HG03108 (cell line): Measurements from ENCODE around the gene VAV2.

Source experiments
- ATAC-seq: cut with Tn5 transposase; IDR thresholded peaks from one replicate; pipeline ENCODE4 v1.9.1; 2021; ENCODE audit warnings: moderate library complexity; ENCODE audit not compliant: unreplicated experiment

VAV2 gene

DNA sequence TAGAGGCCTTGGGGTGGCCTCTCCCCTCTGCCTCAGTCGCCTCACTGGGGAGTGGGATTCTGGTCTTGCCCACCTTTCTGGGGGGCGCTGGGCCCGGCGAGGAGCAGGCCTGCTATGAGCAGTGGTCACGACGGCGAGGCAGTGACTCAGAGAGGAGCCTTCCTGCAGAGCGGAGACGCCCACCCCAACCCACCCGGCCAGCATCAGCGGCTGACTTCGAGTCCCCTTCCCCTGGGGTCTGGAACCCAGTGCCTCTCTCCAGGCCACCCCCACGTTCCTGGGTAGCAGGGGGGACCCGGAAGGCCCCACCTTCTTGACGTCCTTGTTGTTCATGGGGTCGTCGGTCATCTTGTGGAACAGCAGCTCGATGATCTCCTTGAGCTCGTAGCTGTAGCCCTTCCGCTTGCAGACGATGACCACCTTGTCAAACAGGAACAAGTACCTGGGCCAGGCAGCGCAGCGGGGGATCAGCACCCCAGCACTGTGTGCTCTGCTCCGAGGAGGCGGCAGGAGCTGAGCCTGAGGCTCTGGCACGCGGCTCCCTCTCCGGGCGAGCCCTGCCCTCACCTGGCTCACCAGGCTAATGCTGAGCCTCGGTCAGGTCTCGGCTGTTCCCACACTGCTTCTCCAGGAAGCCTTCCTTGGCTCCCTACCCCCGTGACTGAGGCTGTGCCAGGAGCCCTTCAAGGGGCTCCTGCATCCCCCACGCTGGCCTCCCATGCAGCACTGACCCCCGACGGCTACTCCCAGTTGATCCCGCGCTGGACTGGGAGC is 203.9 kb downstream of the VAV2 start:
- ATAC-seq = no peak

DNA sequence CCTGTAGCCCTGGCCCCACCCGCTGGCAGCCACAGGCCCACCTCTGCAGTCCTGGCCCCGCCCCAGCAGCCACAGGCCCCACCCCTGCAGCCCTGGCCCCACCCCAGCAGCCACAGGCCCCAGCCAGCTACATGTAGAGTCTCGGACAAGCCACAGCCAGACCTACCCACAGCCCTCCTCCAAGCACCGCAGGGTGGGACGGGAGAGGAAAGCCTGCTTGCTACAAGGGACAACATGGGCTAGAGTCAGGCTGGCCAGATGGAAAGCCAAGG is 204.4 kb downstream of the VAV2 start:
- no peak for ATAC-seq

DNA sequence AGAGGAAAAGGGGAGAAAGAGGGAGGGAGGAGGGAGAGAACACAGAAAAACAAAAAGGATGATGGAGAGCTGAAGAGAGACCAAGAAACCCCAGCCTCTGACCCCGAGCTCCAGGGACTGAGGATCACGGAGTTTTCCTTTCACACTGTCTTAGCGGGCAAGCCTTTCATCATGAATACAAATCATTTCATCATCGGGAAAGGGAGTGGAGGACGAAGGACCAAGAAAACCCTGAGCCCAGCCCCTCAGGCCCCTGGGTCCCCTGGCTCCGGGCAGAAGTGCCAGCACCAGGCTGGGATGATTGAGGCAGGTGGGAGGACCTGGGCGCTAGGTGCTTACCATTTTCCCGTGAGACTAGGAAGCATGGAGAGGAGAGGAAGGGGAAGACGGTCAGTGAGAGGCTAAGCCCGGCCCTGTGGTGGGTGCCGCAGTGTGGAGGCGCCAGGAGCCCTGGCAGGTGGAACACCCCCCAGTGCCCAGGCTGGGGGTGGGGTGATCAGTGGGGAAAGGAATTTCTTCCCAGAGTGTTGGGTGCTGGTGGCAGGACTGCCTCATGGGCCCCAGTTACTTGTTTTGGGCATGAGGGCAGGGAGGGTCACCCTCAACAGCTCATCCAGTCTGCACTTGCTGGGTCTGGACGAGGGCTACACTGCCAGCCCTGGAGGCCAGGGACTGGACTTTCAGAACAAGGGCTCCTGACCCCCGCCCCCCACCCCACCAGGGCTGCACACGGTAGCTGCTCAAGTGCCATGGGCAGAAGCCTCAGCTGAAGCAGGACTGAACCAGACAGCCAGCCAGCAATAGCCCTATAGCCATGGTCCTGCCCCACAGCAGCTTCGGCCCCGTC is 205.0 kb downstream of the VAV2 start:
- ATAC-seq = no peak

DNA sequence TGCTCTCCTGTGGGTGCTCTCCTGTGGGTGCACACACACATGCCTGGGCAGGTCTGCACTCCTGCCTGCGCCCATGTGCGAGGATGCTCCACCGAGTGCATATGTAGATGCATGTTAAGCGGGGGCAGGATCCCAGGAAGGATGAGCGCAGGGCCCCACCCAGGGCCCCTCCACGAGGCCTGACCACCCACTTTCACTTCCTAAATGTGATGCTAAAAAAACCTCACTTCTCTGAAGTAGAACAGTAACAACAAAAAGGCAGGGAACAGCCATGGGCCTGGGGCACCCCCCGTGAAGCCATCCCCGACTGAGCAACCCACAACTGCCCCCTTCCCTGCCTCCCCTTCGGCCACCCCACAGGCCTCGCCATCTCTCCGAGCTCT is 205.8 kb downstream of the VAV2 start:
- peak; percentile 46 for ATAC-seq

DNA sequence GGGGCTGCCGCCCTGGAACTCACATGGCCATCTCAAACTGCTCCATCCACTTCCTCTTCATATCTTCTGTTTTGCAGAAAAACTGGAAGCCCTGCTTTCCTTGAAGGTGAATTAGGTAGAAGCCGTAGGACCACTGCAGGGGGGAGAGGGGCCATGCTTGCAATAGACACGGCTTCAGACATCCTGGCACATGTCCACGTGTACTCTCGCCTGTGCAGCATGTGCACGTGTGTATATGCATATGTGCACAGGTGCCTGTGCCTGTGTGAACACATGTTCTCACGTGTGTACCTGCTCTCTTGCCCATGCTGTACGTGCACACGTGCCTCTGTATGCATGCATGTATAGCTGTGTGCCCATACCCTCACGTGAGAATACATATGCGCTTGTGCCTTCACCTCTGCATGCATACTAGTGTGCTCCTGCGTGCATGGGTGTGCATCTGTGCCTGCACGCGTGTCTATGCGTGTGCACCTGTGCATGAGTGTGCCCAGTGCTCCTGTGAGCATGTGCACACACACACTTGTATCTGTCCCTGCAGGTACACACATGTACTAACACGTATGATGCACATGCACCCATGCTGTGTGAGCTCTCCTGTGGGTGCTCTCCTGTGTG is 206.3 kb downstream of the VAV2 start:
- ATAC-seq = no peak

DNA sequence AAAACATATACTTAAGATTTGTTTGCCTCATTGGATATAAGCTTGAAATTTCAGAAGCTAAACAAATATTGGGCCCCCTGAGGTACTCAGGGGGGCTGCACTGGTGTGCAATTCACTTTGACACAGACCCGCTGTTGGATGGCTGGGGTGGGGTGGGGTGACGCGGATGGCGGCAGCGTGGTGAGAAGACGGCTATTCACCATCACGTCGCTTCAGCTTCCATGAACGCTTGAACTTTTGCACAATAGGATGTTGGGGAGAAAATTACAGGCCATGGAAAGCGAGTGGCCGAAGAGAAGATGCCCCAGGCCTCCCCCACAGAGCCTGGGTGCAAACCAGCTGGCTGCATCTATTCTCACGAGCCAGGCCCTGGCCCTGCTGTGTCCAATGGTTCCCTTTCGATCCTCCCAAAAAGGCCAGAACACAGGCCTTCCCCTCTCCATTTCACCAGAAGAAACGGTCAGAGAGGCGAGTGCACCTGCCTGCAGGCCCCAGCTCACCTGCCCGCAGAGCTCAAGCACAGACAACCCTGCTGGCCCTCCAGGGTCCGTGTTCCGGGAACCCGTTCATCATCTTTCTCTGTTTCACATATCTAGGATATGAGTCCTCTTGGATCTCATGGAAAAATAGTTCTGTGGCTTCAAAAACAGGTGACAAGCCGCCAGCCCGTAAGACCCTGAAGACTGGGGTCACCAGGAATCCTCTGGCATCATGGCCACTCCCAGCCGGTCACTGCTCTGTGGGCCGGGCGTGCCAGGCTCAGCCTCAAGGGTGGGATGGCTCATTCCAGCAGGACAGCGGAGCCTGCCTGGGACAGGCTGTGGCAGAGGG is 207.2 kb downstream of the VAV2 start:
- no peak for ATAC-seq

DNA sequence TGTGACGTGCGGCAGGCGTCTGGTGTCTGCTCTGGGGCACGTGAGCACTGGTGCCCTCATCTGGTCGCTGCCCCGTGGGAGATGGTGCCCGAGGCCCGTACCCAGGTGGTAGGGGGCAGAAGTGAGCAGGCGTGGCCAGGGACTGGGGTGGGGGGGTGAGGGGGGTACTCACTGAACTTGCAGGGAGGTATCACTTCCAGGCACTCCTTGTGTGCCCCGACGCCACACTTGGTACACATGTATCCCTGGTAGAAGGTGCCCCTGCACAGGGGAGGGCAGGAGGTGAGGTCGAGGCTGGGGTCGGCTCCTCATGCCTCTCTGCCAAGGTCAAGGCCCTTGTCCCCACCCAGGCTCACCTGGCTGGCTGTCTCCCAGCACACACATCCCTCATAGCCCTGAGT is 208.8 kb downstream of the VAV2 start:
- no peak for ATAC-seq

DNA sequence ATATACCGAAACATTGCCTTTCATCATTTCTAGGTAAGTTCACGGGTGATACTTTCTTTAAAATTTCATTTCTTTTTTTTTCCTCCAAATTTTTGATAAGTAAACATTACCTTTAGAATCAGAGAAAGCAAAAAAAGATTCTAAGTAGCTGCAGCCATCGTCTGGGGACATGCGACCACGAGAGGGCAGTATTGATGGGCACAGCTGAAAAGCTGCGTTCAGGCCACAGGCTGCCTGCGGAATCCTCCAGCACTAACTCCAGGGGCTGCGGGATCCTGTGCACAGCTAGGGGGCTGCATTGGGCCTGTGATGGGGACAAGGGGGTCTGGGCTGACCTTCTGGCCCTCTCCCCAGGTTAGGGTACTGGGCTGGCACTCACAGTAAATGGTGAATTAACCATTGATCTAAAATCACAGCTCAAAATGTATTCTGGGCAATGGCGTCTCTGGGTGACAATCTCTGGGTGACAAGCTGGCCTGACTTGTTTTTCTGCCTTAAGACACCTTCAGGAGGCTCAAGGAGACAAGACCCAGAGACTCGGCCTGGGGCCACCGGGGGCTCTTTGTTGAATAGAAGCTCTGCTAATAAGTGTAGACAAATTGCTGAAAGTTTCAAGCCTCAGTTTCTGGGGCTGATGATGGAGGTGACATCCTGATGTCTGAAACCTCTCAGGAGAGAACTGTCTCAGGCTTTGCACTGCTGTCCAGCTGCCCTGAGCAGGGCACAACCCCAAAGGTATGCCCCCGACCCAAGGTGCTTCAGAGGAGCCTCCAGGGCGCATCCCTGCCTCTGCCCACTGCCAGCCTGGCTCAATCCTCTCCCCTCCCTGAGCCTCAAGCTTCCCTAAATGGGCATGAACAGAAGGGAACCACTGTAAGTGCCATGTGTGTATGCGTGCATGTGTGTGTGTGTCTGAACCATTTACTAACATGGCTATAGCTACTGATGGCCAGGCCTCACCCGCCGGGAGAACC is 209.7 kb downstream of the VAV2 start:
- ATAC-seq = no peak

DNA sequence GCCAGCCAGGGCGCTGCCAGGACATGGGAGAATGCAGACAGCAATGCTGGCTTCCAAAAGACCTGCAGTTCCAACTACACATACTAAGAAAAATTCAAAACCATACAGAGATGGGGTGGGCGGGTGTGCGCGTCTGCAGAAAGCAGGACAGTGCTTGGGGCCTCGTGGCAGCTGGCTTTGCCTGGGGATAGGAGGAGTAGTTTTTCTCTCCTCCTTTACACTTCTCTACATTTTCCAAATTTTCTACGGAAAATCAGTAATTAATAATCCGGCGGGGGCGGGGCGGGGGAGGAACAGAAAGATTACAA is 210.3 kb downstream of the VAV2 start:
- ATAC-seq = no peak

DNA sequence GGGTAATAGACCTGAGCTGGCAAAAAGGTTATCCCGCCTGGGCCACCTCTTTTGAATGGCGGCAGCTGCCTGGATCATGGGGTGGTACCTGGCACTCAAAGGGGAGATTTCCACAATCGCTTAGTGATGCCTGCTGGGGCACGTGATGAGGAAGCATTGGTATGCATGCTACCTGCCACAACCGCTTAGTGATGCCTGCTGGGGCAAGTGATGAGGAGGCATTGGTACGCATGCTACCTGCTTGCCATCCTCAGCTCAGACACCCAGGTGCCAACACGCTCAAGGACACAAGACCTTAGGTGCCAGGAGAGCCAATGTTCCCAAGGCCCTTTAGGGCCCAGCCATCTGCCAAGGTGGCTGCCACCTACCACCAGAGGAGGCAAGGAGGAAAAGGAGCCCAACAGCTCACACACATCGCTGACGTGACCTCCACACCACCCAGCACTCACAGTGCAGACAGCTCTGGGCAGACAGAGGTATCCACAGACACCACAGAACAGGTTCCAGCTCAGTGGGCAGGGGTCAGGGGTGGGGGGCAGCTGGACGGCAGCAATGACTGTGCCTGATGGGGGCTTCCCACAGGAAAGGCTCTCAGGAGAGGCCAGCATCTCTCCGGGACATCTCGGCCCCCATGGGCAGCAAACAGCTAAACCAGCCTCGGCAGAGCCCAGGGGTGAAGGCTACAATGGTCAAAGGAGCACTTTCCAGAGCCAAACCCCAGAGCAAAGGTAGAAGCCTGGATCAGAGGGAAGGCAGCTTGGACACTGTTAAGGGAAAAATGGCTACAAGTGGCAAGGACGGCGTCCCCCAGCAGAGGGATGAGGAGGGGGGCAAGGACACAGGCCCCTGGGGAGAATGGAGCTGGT is 210.9 kb downstream of the VAV2 start:
- ATAC-seq = no peak

DNA sequence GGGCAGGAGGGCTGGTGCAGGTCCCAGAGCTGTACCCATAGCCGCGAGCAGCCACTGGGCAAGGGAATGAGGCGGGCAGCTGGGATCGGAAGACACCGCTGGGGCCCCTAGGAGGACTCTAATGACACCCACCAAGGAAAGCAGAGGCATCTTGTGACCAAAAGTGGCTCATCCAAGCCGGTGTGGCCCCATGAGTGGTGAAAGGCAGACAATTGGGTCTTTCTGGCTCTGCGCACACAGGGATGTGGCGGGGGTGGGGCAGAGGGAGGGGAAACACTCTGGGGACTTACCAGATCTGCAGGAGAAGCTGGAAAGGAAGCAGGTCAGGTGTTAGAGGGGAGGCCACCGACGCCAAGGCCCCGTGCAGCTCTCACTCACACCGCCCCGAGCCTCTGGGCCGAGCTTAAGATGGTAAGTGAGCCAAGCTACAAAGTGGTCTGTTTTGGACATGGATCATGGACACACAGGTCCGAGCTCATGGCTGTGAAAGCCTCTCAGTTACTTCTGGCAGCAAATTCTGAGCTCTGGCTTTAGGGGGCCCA is 211.6 kb downstream of the VAV2 start:
- no peak for ATAC-seq

DNA sequence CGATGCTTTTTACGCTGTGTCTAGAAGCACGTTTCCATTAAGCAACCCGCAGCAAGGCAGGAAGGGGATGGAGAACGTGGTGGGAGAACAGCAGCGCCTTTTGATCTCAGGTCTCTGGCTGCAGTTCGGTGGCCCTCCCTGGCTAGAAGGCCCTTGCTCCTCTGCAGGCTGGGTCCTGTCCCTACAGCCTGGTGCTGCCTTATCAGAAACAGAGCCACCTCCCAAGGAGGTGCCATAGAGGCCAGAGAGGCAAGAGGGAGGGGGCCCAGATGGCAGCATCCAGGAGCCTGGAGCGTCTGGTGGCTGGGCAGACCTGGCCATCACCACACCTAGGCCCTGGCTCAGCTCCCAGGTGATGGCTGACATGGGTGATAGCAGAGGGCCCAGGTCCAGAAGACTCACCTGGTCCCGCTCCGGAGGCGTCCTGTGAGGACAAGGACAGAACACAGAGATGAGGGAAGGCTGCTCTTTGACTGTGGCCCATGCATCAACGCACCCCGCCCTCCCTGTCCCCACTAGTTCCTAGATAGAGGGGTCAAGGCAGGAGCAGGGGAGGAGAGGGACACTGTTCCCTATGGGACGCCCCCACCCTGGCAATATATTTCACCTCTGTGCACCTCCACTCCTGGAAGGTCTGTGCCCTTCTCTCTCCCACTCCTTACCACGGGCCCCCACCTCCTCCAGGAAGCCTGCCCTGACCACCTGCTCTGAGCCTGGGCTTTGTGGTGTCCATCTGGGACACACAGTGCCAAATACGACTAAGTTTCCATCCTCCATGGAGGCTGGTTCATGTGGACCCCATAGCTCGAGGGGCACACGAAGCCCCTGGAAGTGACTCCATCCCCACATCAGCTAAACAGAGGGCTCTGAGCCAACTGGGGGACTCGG is 212.4 kb downstream of the VAV2 start:
- ATAC-seq = no peak

DNA sequence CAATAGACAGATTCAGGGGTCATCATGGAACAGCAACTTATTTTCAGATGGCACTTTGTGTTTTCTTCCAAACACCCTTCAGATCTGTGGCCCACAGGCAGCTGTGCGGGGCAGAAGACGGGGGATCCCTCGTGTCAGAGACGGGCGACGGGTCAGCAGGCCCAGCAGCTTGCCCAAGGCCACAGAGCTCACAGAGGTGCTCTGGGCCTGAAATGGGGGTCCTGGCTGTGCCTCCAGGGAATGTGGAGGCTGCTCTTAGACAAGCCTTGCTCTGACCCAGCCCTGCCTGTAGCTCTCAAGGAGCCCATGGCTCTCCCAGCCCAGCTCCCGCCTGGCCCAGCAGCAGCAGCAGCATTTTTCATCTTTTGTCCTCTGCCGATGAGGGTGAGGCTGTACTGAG is 213.0 kb downstream of the VAV2 start:
- ATAC-seq = no peak

DNA sequence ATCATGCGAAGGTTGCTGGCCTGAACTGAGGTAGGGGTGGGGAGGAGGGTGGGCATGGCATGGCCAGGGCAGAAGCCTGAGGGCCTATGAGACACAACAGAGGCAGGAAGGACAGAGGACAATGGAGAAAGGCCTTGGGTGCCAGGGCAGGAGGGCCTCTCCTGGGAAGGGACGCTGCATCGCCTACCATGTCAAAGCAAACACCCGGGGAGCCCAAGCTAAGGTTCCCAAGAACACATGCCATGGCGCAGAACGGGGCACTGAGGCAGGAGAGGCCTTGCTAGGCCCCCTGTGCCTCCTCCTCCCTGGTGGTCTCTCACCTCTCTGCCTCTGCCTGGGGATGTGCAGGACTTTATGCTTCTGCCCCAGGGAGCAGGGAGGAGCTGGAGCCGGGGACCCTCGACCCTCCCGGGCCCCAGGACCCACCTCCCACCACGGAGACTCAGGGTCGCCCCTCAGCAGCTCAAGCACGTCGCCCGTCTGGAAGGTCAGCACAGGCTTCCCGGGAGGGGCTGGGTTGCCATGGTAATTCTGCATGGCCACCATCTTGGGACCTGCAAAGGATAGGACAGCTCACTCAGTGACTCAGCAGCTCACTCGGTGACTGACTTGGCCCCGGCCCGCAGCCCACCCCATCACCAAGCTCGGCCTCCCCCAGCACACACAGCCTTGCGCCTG is 213.6 kb downstream of the VAV2 start:
- no peak for ATAC-seq

DNA sequence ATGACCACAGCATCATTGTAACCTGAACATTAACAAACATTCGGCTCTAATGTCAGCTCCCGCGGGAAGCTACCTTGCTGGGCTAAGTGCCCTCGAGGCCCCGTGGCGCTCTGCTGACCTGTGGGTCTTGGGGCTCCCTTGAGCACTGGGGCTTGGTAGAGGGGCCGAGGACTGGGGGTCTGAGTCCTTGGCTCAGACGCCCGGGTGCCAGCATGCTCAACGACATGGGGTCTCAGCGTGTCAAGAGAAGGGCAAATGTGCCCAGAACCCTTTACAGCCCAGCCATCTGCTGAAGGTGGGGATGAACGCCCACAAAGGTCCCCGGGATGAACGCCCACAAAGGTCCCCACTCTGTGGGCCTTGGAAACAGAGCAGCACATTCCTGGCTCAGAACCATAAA is 214.3 kb downstream of the VAV2 start:
- ATAC-seq = no peak

DNA sequence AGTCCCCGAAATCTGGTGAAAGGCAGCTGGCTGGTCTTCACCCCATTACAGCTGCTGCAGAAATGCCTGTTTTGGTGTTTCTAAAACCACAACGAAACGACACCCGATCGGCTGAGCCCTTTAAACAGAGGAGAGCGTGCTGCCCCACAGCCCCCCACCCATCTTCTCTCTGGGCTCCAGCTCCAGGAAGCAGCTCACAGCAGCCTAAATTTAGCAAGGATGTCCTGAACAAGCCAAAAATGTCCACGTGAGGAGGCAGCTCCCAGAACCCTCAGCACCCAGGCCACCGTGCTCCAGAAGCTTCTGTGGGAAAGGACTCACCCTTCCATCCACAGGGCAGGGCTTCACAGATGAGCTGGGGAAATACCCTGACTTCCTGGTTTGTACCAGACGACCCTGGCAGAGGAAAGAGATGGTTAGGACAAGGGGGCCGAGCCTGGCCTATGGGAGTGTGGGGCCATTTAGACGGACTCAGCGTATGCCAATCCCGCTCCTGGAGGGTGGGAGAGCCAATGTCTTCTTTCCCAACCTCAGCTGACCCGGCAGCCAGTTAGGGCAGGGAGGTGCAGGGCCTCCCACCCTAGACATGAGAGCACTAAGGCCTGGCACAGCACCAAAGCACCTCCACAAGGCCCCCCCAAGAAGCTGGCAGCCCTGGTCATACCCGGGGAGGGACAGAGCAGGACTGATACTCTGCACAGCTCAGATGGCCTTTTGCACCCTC is 214.9 kb downstream of the VAV2 start:
- no peak for ATAC-seq
